Bronchial epithelial cell (primary cell): ENCODE measurements around the gene TNFRSF17. TPM values are rescaled to one million over a fixed set of nuclear protein-coding genes. Genes with fewer than 3 reads are reported as not detected.
A peak's percentile ranks its signal among the peaks of the same experiment; 100 is the strongest.
"Not testable (repeated sequence)": the region's sequence is repeated elsewhere in the genome, so short reads cannot be mapped to it uniquely, and the experiment has no call there.

Source experiments
- DNase-seq: peaks from one replicate; pipeline ENCODE4 v3.0.0-alpha.2; 2010; ENCODE audit warnings: low read depth
- FAIRE-seq: peaks from 2 replicates; lab custom pipeline; 2011; peaks lifted over from hg19 to GRCh38; lab: Jason Lieb, UNC
- H3K27me3 ChIP-seq: 2 replicates; pipeline ENCODE4 v1.5.1; 2011; ENCODE audit warnings: low read length; ENCODE audit not compliant: control insufficient read depth, insufficient read depth
- H3K36me3 ChIP-seq: 2 replicates; pipeline ENCODE4 v1.5.1; 2011; ENCODE audit warnings: low read length; ENCODE audit not compliant: control insufficient read depth, insufficient read depth
- H3K4me3 ChIP-seq: 2 replicates; pipeline ENCODE4 v1.5.1; 2011; ENCODE audit warnings: mild to moderate bottlenecking, low read depth, low read length, control low read depth
- total RNA-seq: library from RNA; depleted of rRNA; stranded (reverse); fragments of >200 nt; gene quantifications from 2 replicates; pipeline ENCODE4 v1.2.1, GENCODE V29; 2014
- TF ChIP-seq, protein P1 (sequence below): IDR thresholded peaks from 2 replicates; pipeline ENCODE4 v1.5.1; 2011; ENCODE audit warnings: mild to moderate bottlenecking, moderate library complexity, low read length, control low read depth, inconsistent platforms; ENCODE audit not compliant: insufficient read depth, severe bottlenecking

The TNFRSF17 gene
- total RNA-seq, 1 donor from 2014 or later, result not detected

GRCh38 chr16:11946433-11946832 is 18.6 kb upstream of the TNFRSF17 start:
- no peaks in the 10 kb centered on the region for H3K27me3 ChIP-seq
- no peaks in the 10 kb centered on the region for H3K36me3 ChIP-seq
- no peak overlapping the region for H3K4me3 ChIP-seq
- no peak for DNase-seq
- TF ChIP-seq, protein P1, sequence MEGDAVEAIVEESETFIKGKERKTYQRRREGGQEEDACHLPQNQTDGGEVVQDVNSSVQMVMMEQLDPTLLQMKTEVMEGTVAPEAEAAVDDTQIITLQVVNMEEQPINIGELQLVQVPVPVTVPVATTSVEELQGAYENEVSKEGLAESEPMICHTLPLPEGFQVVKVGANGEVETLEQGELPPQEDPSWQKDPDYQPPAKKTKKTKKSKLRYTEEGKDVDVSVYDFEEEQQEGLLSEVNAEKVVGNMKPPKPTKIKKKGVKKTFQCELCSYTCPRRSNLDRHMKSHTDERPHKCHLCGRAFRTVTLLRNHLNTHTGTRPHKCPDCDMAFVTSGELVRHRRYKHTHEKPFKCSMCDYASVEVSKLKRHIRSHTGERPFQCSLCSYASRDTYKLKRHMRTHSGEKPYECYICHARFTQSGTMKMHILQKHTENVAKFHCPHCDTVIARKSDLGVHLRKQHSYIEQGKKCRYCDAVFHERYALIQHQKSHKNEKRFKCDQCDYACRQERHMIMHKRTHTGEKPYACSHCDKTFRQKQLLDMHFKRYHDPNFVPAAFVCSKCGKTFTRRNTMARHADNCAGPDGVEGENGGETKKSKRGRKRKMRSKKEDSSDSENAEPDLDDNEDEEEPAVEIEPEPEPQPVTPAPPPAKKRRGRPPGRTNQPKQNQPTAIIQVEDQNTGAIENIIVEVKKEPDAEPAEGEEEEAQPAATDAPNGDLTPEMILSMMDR, result no peak
- FAIRE-seq, result no peak

DNA sequence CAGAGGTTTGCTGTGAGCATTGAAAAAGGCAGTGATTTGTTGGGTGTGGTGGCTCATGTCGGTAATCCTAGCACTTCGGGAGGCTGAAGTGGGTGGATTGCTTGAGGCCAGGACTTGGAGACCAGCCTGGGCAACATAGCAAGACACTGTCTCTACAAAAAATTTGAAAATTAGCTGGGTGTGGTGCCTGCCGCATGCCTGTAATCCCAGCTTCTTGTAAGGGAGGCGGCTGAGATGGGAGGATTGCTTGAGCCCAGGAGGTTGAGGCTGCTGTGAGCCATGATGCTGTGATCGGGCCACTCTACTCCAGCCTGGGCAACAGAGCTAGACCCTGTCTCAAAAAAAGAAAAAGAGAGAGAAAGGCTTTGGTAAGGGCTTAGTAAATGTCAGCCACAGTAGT is 16.2 kb upstream of the TNFRSF17 start:
- no peak for DNase-seq
- no peak for FAIRE-seq
- no peak overlapping the region for H3K4me3 ChIP-seq
- TF ChIP-seq, protein P1, result no peak
- no peaks in the 10 kb centered on the region for H3K36me3 ChIP-seq
- no peaks in the 10 kb centered on the region for H3K27me3 ChIP-seq

GRCh38 chr16:11949527-11949926 is 15.5 kb upstream of the TNFRSF17 start:
- DNase-seq, result peak; percentile 44
- Histone ChIP-seq H3K36me3 (no peaks in the 10 kb centered on the region), H3K4me3 (no peak overlapping the region), H3K27me3 (no peaks in the 10 kb centered on the region)
- no peak for FAIRE-seq
- TF ChIP-seq, protein P1, result peak; percentile 51

- TF ChIP-seq, protein P1, result no peak
- FAIRE-seq (no peak), DNase-seq (no peak)
Measured at GRCh38 chr16:11950388-11950787, 14.6 kb upstream of the TNFRSF17 start.

GRCh38 chr16:11953576-11953975 is 11.4 kb upstream of the TNFRSF17 start:
- H3K4me3 ChIP-seq, DNase-seq, FAIRE-seq, H3K27me3 ChIP-seq, H3K36me3 ChIP-seq: not testable (repeated sequence)

More at GRCh38 chr16:11950388-11950787, 14.6 kb upstream of the TNFRSF17 start:
- no peaks in the 10 kb centered on the region for H3K36me3 ChIP-seq
- H3K4me3 ChIP-seq, result no peak overlapping the region
- no peaks in the 10 kb centered on the region for H3K27me3 ChIP-seq

- H3K4me3 ChIP-seq, result no peak overlapping the region
- no peaks in the 10 kb centered on the region for H3K27me3 ChIP-seq
- TF ChIP-seq, protein P1, result no peak
- DNase-seq (peak; percentile 86), FAIRE-seq (no peak)
- H3K36me3 ChIP-seq, result no peaks in the 10 kb centered on the region
Measured at GRCh38 chr16:11955713-11956123, 9.3 kb upstream of the TNFRSF17 start.
